Breast epithelium (tissue), 4 donors: ENCODE measurements around the gene PTPRN2. TPM values are rescaled to one million over a fixed set of nuclear protein-coding genes. Genes with fewer than 3 reads are reported as not detected.

Experiments used
- DNase-seq, 2 donors: peaks; one replicate each; pipeline ENCODE4 v3.0.0-alpha.2; 2019; ENCODE audit warnings: low spot score in 2 of 2
- H3K27ac ChIP-seq, 2 donors: fragments of 200-600 bp; sonication (generic) in 1 of 2; one replicate each; pipeline ENCODE4 v1.5.1; 2016 to 2019; ENCODE audit warnings: mild to moderate bottlenecking in 1 of 2
- H3K27me3 ChIP-seq, 2 donors: fragments of 200-600 bp; sonication (generic) in 1 of 2; one replicate each; pipeline versions ENCODE4 v1.5.1 to v1.6.0; 2017 to 2019; ENCODE audit warnings: control low read depth in 1 of 2, mild to moderate bottlenecking in 1 of 2
- H3K36me3 ChIP-seq: fragments of 200-600 bp; one replicate; pipeline ENCODE4 v1.5.1; 2019
- H3K4me1 ChIP-seq, 2 donors: fragments of 200-600 bp; sonication (generic); one replicate each; pipeline ENCODE4 v1.5.1; 2016 to 2019; ENCODE audit warnings: control low read depth in 1 of 2
- H3K4me3 ChIP-seq, 3 donors: fragments of 200-600 bp; sonication (generic); 1 replicate in 2 of 3; 2 replicates in 1 of 3; pipeline ENCODE4 v1.5.1; 2016 to 2019; ENCODE audit warnings: mild to moderate bottlenecking in 3 of 3, moderate library complexity in 2 of 3
- H3K9me3 ChIP-seq, 2 donors: fragments of 200-600 bp; sonication (generic) in 1 of 2; one replicate each; pipeline ENCODE4 v1.5.1; 2016 to 2019; ENCODE audit warnings: control low read depth in 1 of 2
- POLR2A ChIP-seq: fragments of 450-650 bp; IDR thresholded peaks from one replicate; pipeline ENCODE4 v1.6.1; 2016; ENCODE audit warnings: antibody characterized with exemption, mild to moderate bottlenecking, moderate library complexity
- POLR2AphosphoS5 ChIP-seq, 3 donors: sonication (generic); formaldehyde crosslinking; IDR thresholded peaks; one replicate each; pipeline ENCODE4 v1.6.1; 2017; ENCODE audit warnings: antibody characterized with exemption in 3 of 3
- intact Hi-C: fragments of 100-400 bp; cut with DNase I; formaldehyde crosslinking; loops from one replicate; pipeline ENCODE4 v1.15.1; 2023; ENCODE audit warnings: low total_unique reads
- total RNA-seq, 3 donors: library from RNA; depleted of rRNA; stranded (reverse); fragments of >200 nt; gene quantifications; one replicate each; pipeline ENCODE4 v1.1.0, GENCODE V29; 2016
- TF ChIP-seq, protein P1 (sequence below), 3 donors: fragments of 450-650 bp; IDR thresholded peaks; one replicate each; pipeline ENCODE4 v1.5.1; 2016 to 2017; ENCODE audit warnings: antibody characterized with exemption in 3 of 3, mild to moderate bottlenecking in 3 of 3, moderate library complexity in 3 of 3

Gene PTPRN2
- total RNA-seq, 3 donors from 2014 or later, result 1.6 to 2.2 (median 2.2) TPM

DNA sequence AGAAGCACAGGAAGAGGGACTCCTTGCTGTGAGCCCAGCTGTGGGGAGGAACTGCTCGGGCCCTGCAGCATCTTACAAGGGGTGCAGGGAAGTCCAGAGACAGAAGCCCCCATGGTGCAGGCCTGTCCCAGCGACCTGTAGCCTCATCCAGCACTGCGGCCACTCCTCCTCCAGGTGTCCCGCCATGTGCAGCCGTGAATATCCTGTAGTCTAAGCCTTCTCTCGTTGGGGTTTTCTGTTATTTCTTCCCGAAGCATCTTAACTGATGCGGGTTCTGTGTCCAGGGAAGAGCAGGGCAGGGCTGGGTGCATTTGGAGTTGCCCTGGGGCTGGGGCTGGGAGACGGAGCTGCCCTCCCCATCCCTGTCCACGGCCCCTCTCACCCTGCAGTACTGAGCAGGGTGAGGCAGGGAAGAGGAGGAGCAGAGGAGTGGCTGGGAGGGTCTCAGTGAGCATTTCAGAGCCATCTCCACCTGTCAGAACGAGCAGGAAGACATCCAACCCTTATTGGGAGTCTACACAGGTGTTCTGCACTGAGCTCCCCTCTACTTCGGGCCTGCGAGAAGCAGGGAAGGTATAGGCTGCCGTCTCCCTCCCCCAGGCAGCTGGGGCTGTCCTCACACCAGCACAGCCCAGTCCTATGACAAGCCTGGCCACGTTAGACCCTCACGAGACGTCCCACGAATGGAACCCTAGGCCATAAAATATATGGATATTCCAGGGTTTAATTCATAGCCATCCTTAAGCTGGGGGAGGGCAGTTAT is 756.3 kb downstream of the PTPRN2 start:
- Histone ChIP-seq H3K27ac (no peak overlapping the region), H3K9me3 (no peaks in the 10 kb centered on the region), H3K36me3 (no peaks in the 10 kb centered on the region), H3K4me3 (no peak overlapping the region), H3K4me1 (no peaks in the 10 kb centered on the region), H3K27me3 (peaks cover 0 to 7% of the 10 kb centered on the region in 2 donors)
- DNase-seq, result no peak
- TF ChIP-seq POLR2A (no peak), POLR2AphosphoS5 (IDR thresholded peaks at IDR 0.05) (no peak)
- TF ChIP-seq, protein P1, sequence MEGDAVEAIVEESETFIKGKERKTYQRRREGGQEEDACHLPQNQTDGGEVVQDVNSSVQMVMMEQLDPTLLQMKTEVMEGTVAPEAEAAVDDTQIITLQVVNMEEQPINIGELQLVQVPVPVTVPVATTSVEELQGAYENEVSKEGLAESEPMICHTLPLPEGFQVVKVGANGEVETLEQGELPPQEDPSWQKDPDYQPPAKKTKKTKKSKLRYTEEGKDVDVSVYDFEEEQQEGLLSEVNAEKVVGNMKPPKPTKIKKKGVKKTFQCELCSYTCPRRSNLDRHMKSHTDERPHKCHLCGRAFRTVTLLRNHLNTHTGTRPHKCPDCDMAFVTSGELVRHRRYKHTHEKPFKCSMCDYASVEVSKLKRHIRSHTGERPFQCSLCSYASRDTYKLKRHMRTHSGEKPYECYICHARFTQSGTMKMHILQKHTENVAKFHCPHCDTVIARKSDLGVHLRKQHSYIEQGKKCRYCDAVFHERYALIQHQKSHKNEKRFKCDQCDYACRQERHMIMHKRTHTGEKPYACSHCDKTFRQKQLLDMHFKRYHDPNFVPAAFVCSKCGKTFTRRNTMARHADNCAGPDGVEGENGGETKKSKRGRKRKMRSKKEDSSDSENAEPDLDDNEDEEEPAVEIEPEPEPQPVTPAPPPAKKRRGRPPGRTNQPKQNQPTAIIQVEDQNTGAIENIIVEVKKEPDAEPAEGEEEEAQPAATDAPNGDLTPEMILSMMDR (IDR thresholded peaks at IDR 0.05), result no peak
- intact Hi-C loops, result no loop called here

DNA sequence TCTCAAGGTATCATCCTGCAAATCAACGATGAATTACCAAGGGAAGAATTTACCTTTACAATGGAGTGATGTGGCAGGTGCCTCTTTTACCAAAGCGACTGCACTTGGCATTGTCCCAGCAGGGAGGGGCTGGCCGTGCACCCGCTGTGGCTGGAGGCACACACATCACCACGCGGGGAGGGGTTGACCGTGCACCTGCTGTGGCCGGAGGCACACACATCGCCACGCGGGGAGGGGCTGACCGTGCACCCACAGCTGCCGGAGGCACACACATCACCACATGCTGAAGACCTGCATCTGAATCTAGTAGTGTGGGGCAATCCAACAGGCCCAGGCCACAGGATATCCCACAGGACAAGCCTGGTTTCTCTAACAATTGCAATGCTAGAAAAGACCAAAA is 757.3 kb downstream of the PTPRN2 start:
- intact Hi-C loops, result no loop called here
- TF ChIP-seq POLR2A (no peak), POLR2AphosphoS5 (IDR thresholded peaks at IDR 0.05) (no peak)
- TF ChIP-seq, protein P1 (IDR thresholded peaks at IDR 0.05), result no peak
- no peaks in the 10 kb centered on the region for H3K9me3 ChIP-seq
- peaks cover 0 to 7% of the 10 kb centered on the region in 2 donors for H3K27me3 ChIP-seq
- H3K36me3 ChIP-seq, result no peaks in the 10 kb centered on the region
- H3K4me1 ChIP-seq, result no peaks in the 10 kb centered on the region
- H3K4me3 ChIP-seq, result no peak overlapping the region
- H3K27ac ChIP-seq, result no peak overlapping the region
- DNase-seq, result no peak

DNA sequence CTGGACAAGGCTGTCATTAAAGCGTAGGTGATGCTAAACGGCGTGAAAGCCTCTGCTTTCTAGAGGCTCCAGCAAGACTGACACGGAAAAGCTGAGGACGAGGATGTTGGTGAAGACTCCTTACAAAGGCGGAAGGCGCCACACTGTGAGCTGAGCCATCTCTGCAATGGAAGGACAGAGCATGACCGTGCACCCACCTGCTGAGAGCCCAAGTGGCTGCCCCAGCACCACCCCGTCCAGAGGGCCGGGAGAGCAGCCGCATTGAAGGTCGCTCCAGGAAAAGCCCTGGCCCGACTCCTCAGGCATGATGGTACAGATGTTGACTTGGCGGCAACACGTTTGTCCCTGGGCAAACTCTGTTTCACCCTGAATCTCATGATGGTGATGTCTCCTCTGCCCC is 758.1 kb downstream of the PTPRN2 start:
- TF ChIP-seq, protein P1 (IDR thresholded peaks at IDR 0.05), result no peak
- TF ChIP-seq POLR2AphosphoS5 (IDR thresholded peaks at IDR 0.05), result no peak
- TF ChIP-seq POLR2A, result no peak
- no peaks in the 10 kb centered on the region for H3K9me3 ChIP-seq
- H3K27me3 ChIP-seq, result peaks cover 0 to 7% of the 10 kb centered on the region in 2 donors
- H3K36me3 ChIP-seq, result no peaks in the 10 kb centered on the region
- H3K27ac ChIP-seq, result no peak overlapping the region
- no peaks in the 10 kb centered on the region for H3K4me1 ChIP-seq
- no peak for DNase-seq
- intact Hi-C loops, result no loop called here
- no peak overlapping the region for H3K4me3 ChIP-seq

DNA sequence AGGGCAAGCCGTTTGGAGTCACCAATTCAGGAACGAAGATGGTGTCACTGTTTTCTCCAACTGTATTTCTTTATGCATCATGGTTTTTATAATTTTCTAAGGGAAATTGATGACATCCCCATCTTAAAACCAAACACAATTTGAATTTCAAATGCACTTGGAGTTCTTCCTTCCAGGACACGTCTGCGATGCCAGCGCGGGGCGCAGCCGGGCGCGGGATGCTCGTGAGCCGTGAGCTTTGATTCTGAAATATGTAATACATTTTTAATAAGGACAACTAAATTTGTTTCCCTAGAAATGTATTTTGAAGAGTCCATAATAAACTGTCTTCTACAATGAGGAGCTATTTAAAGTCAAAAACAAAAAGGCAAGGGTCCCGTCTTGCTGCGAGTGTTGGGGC is 758.7 kb downstream of the PTPRN2 start:
- TF ChIP-seq POLR2AphosphoS5 (IDR thresholded peaks at IDR 0.05), result no peak
- TF ChIP-seq POLR2A, result no peak
- TF ChIP-seq, protein P1 (IDR thresholded peaks at IDR 0.05), result no peak
- H3K4me1 ChIP-seq, result no peaks in the 10 kb centered on the region
- DNase-seq, result no peak
- no peak overlapping the region for H3K4me3 ChIP-seq
- H3K9me3 ChIP-seq, result no peaks in the 10 kb centered on the region
- H3K27ac ChIP-seq, result no peak overlapping the region
- no peaks in the 10 kb centered on the region for H3K36me3 ChIP-seq
- H3K27me3 ChIP-seq, result peaks cover 0 to 7% of the 10 kb centered on the region in 2 donors
- intact Hi-C loops, result no loop called here

DNA sequence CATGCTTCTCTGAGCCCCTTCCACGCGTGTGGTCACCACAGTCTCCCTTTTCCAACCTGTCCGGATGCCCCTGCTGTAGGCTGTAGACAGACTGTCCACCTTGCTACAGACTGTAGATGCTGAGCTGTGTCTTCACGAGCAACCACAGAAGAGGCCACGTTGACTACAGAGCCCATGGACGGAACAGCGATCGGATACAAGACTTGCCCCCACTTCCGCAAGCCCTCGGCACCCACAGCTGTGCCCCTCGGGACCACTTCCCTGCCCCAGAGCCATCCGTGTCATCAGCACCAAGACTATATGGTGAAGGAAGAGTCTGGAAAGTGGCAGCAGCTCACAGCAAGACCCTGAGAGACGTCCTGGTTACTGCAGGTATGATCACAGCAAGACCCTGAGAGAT is 759.4 kb downstream of the PTPRN2 start:
- H3K27me3 ChIP-seq, result peaks cover 0 to 7% of the 10 kb centered on the region in 2 donors
- no peaks in the 10 kb centered on the region for H3K36me3 ChIP-seq
- no peaks in the 10 kb centered on the region for H3K4me1 ChIP-seq
- TF ChIP-seq, protein P1 (IDR thresholded peaks at IDR 0.05), result no peak
- TF ChIP-seq POLR2A (no peak), POLR2AphosphoS5 (IDR thresholded peaks at IDR 0.05) (no peak)
- intact Hi-C loops, result no loop called here
- H3K9me3 ChIP-seq, result no peaks in the 10 kb centered on the region
- no peak overlapping the region for H3K4me3 ChIP-seq
- no peak for DNase-seq
- no peak overlapping the region for H3K27ac ChIP-seq
